Hematopoietic multipotent progenitor cell treated with erythropoietin and hydrocortisone succinate and interleukin-3 and kit ligand, for 6 days (in vitro differentiated cells): ENCODE results near the gene OR10X1.

Source experiments
- DNase-seq: peaks from one replicate; pipeline ENCODE4 v3.0.0-alpha.2; 2015

OR10X1 gene, protein sequence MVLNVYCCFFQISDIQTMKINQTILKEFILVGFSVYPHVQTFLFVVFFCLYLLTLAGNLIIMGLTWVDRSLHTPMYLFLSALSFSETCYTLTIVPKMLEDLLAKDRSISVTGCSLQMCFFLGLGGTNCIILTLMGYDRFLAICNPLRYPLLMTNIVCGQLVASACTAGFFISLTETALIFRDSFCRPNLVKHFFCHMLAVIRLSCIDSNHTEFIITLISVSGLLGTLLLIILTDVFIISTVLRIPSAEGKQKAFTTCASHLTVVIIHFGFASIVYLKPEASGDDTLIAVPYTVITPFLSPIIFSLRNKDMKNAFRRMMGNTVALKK

DNA sequence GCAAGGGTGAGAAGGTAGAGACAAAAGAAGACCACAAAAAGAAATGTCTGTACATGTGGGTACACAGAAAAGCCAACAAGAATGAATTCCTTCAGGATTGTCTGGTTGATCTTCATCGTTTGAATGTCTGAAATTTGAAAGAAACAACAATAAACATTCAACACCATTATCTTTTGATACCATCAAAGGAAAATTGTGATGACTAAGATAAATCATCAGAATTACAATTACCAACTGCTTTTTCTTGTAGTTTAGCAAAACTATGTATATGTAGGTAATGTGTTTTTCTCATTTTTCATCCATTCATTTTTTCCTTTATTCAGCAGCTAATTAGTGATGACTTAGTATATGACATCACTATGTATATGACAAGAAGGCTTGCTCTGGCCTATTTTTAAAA is at the start of gene OR10X1:
Gene OR10X1 (minus strand): TSS at position 167 of the 400 bp plus-strand sequence. CDS start 0 bp downstream, at position 167.
- DNase-seq: no peak

DNA sequence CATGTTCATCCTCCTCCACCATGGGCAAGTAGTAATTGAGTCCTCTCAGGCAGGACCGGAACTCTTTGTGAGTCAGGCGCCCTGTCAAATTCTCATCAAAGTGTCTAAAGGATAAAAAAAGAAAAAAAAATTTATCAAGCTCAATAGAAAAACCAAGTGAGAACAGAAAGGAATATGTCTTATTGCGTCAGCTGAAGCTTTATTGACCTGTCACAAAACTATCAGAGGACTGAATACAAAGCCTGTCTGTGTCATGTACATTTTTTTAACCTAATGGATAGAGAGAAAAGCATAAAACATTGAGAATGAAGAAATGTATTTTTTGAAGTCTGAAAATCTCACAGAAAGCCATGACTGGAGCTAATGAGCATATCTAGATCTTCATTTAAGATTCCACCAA is 34.1 kb upstream of the OR10X1 start:
- no peak for DNase-seq

DNA sequence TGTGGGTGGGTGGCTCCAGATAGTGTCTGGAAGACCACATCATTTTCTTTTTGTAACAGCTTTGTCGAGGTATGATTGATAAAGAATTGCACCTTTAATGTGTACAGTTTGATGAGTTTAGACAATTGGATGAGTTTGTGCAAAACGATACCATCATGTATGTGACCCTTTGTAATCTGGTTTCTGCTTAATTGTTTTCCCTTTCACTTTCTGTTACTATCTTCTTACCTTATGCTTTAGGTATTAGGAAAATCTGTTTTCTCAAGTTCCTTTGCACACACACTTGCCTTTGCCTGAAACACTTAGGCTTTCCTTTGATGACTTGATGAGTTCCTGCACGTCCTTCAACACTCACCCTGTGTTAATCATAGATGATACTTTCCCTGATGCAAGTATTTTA is 32.2 kb upstream of the OR10X1 start:
- no peak for DNase-seq

DNA sequence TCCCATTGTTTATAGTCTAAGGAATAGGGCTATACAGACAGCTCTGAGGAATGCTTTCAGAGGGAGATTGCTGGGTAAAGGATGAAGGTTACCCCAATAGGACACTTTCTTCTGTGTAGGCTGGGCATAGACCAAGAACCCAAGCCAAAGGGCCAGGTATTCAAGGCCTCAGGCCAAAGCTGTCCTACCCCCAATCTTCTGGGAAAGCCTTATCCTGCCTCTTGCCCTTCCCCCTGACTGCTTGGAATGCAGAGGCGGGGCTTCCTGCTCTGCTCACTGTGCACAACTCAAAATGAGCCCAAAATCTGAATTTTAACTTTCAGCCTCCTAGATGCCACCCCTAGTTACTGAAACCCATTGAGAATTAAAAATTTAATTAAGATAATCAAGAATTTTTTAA is 27.6 kb upstream of the OR10X1 start:
- no peak for DNase-seq

DNA sequence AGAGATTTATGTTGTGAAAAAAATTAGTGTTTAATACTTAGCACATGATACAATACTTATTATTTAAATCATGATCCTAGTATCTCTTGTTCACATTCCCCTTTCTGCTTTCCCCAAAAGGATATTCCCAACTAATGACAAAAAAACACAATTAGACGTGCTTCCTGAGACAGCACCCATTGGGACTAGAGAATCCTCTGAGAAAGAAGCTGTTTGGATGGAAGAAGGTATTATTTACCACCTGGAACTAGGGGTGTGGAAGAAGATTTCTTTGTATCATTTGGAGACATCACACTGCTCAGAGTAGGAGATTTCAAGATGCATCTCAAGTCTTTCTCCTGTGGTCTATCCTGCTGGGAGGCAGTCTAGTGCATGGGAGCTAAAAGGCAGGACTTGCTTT is 25.3 kb upstream of the OR10X1 start, which contains the start of gene OR10Z1:
Gene OR10Z1 (plus strand): TSS at position 301 of the 400 bp plus-strand sequence. CDS start 1,171 bp downstream, outside the sequence.
- no peak for DNase-seq

DNA sequence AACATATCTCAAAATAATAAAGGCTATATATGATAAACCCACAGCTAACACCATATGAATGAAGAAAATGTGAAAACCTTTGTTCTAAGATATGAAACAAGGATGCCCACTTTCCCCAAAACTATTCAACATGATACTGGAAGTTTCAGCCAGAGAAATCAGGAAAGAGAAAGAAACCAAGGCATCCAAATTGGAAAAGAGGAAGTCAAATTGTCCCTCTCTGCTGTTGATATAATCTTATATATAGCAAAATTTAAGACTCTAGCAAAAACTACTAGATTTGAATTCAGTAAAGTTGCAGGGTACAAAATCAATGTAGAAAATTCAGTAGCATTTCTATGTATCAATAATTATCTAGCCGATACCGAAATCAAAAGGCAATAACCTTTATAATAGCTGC is 21.0 kb upstream of the OR10X1 start:
- DNase-seq: no peak

DNA sequence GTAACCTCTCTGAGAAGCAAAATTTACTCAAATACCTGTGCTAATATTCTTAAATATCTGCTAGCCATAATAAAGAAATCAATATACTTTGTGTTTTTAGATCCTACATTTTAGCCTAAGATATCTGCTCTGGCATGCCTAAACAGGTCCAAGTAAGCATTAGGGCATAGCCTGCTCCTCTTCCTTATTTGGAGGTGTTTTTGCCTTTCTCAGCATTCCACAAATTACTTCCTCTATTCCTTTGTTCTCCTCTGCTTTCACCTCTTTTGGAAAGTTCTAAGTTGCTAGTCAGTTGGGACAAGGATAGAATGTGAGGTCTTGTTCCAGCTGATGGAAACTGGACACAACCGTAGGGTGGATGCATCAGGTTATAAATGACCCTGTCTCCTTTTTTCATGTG is 7.2 kb upstream of the OR10X1 start:
- DNase-seq: no peak

DNA sequence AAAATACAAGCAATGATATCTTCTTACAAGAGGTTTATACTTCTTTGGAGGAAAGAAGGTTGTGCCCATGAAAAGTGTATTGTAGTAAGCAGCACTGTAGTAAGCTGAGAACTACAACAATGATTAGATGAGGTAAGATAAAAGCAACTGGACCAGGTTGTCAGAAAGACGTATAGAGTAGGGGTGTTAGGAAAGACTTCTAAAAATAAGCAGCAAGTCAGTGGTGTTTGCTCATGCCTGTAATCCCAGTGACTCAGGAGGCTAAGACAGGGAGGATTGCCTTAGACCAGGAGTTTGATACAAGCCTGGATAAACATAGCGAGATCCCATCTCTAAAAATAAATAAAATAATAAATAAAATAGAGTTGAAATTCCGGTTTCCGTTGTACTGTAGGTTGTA is 4.3 kb upstream of the OR10X1 start:
- no peak for DNase-seq

DNA sequence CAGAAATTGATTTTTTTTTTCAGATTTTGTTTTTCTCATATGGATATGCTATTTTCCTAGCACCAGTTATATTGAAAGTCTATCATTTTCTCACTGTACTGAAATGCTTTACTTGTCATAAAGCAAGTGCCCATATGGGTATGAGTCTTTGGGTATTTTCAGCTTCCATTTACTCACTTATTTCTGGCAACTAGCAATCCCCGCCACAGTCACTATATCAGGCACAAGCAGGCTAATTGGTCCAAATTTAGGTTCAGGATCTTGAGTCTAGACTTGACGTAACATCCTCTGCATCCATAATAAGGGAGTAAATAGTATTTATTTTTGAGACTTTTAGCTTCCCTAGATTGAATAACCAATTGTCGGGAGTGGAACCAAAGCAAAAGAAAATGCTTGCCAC is 2.1 kb downstream of the OR10X1 start:
- no peak for DNase-seq

DNA sequence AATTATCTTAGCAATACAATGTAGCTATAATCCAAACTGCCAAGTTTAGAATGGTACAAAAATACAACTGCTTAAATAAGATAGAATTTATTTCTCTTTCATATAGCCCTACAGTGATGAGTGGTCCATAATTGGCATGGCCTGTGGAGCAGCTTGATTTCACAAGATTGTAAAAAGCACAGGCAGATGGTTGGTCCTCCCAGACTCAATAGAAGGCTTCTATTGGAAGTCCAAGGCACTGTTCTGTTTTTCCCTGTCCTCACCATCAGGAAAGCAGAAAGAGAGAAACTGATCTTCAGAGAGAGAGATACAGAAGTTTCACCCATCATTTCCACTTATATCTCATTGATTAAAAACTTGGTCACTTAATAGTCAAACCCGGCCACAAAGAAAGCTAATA is 7.5 kb downstream of the OR10X1 start:
- DNase-seq: no peak

DNA sequence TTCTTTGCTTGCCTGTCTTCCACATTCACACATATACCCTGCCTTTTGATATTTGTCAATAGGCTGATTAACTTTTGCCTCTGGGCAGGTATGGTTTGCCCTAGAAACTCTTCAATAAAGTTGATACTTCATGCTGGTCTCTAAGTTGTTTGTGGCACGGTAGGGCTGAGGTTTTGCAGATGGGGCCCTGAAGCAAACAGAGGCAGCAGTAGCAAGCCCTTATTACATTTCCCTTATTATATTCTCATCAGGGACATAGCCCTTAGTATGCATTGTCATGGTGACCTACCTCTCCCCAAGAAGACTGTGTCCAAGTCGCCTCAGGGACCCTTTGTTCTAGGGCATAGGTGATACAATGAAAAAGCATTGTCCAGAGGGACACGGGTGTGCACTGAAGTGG is 9.2 kb downstream of the OR10X1 start, which contains the start of gene OR6P1:
Gene OR6P1 (minus strand): TSS at position 101 of the 400 bp plus-strand sequence. CDS start 6,976 bp downstream, outside the sequence.
- DNase-seq: no peak

DNA sequence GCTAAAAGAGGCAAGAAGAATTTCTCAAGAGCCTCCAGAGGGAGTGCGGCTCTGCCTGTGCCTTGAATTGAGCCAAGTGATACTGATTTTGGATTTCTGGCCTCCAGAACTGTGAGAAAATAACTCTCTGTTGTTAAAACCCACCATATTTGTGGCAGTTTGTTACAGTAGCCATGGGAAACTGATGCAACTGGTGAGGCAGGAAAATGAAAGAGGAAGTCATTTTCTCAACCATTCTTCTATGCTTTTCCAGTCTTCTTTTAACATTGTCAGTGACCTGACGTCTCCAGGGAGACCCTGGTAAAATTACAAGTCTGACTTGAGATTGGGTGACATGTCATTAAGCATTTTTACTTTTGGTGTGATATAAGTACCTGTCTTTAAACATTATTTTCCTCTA is 15.1 kb downstream of the OR10X1 start:
- peak; percentile 34 for DNase-seq

DNA sequence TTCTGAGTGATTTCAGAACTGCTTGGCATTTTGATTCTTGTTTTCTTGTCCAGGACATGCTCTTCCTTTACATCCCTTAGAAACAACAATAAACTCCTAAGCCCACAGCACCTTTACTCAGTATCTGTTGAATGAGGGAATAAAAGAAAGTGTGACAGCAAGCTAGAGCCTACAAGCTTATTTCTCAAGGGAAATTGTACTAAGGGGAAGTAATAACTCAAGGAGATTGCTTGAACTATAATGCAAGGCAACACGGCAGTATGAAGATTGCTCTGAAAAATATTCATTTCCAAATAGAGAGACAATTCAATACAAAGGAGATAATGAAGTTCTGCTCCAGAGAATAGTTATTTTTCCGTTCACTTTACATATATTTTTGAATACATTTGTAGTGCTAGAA is 15.8 kb downstream of the OR10X1 start:
- DNase-seq: no peak

DNA sequence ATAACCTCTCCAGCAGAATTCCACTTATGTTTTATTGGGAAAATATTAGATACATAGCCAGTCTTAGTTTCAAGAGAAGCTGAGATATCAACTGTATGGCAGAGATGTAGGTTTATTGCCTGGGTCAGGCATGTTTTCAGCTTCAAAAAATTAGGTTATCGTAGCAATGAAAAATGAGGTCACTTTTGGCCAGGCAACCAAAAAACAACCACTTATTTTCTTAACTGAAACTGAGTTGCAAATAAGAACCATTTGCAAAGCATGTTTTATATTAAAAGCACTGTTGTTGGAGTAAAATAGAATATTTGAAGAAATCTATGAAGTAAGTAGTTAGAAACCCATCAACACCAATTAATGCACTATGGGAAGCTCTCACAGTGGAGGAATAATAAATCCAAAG is 20.0 kb downstream of the OR10X1 start:
- DNase-seq: no peak

DNA sequence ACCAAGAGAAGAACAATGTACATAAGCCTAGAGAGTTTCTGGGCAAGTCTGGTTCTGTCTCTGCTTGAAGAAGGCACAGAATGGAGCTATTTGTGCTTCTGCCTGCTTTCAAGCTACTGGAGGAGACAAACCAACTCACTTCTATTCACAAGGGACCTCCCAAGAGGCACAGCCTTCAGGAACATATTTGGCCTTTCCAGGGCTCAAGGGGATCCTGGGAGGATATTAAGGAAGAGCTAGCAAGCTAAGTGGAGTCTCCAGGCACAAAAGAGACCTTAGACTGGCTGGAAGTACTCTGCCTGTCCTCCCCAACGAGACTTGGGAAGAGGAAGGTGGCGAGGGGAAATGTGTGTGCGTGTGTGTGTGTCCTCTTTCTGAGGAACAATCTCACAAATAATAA is 25.3 kb downstream of the OR10X1 start, which contains the start of gene OR6Y1:
Gene OR6Y1 (minus strand): TSS at position 54 of the 400 bp plus-strand sequence. CDS start 6,300 bp downstream, outside the sequence.
- DNase-seq: no peak

DNA sequence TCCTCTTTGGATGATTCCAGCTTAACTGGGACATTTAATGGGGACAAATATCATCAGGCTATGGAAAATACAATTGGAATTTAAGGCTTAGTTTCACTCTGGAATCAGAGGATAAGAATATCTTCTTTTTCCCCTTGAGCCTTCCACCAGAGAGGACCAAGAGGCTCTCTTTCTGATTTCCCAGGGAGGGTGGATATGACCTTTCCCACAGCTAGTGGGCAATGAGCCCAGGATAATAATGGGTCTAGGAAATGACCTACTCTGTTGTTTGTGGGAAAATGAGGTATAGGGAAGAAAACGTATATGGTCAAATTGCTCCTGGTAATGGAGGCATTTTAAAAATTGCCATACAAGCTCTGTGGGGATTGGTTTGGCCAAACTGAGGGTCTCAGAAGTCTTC is 27.4 kb downstream of the OR10X1 start:
- no peak for DNase-seq

DNA sequence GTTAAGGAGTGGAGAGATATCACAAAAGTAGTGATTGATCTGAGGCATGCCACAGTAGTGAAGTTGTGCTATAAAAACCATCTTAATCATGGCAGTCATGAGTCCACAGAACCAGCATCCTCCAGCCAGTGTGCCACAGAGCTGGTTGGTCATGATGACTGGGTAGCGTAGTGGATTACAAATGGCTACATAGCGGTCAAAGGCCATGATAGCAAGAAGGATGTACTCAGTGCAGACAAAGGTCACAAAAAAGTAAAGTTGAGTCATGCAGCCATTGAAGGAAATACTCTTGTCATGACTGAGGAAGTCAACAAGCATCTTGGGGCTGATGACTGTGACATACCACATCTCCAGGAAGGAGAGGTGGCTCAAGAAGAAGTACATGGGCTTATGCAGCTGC is 32.2 kb downstream of the OR10X1 start:
- DNase-seq: no peak

DNA sequence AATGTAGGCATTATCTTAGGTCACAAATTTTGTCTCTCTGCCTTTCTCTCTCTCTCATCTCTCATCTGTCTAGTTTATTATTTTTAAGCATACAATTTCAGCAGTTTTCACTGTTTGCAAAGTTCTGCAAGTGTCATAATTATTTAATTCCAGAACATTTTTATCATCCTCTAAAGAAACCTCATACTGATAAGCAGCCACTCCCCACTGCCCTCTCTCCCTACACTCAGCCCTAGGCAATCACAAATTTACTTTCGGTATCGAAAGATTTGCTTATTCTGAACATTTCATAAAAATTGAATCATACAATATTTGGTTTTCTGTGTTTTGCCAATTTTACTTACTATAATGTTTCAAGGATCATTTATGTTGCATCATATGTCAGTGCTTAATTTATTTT is 42.1 kb downstream of the OR10X1 start:
- no peak for DNase-seq

DNA sequence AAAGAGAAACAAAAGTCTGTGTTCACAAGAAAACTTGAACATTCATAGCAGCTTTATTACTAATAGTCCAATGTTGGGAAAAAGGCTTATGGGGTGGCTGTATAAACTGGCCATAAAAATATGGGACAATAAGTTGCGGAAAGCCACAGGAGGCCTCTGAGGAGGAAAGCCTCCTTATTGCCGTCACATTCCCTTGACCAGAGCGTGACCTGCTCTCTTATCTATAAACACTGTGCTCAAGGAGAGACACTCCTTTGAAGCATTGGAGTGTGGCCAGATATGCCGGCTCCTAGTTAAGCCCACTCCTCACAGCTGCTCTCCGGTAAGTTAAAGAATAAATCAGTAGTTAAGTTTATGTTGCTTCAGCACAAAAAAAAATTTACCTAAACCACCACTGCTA is 45.2 kb downstream of the OR10X1 start:
- no peak for DNase-seq
